ENCODE measurements around the gene LTA4H. TPM values are rescaled to one million over a fixed set of nuclear protein-coding genes. Genes with fewer than 3 reads are reported as not detected.
"Not testable (repeated sequence)": the region's sequence is repeated elsewhere in the genome, so short reads cannot be mapped to it uniquely, and the experiment has no call there.

Gene LTA4H
- total RNA-seq, 1 experiment from 2014 or later: 43.7 TPM

- no peak for DNase-seq (ENCODE audit: low read depth)
- in situ Hi-C loops (cut with HindIII; ENCODE audit: low pct_unique_long_range_greater_than_20kb, low sequenced_read_pairs): no loop called here
Observed at GRCh38 chr12:95978351-95978750, 57.0 kb downstream of the LTA4H start.

- in situ Hi-C loops (cut with HindIII; ENCODE audit: low pct_unique_long_range_greater_than_20kb, low sequenced_read_pairs): no loop called here
- DNase-seq (ENCODE audit: low read depth): no peak
Observed at GRCh38 chr12:95977764-95978305, 57.6 kb downstream of the LTA4H start.

GRCh38 chr12:95976416-95976832 lies 59.0 kb downstream of the LTA4H start:
- no peak for DNase-seq (ENCODE audit: low read depth)
- in situ Hi-C loops (cut with HindIII; ENCODE audit: low pct_unique_long_range_greater_than_20kb, low sequenced_read_pairs): no loop called here

GRCh38 chr12:95975491-95975890 lies 59.9 kb downstream of the LTA4H start:
- no peak for DNase-seq (ENCODE audit: low read depth)
- in situ Hi-C loops (cut with HindIII; ENCODE audit: low pct_unique_long_range_greater_than_20kb, low sequenced_read_pairs): no loop called here

GRCh38 chr12:95974358-95974757 lies 61.0 kb downstream of the LTA4H start:
- in situ Hi-C loops (cut with HindIII; ENCODE audit: low pct_unique_long_range_greater_than_20kb, low sequenced_read_pairs): no loop called here
- no peak for DNase-seq (ENCODE audit: low read depth)

- DNase-seq (ENCODE audit: low read depth): no peak
- in situ Hi-C loops (cut with HindIII; ENCODE audit: low pct_unique_long_range_greater_than_20kb, low sequenced_read_pairs): no loop called here
Observed at GRCh38 chr12:95972832-95973456, 62.4 kb downstream of the LTA4H start.

GRCh38 chr12:95970905-95971304 lies 64.5 kb downstream of the LTA4H start:
- no peak for DNase-seq (ENCODE audit: low read depth)
- in situ Hi-C loops (cut with HindIII; ENCODE audit: low pct_unique_long_range_greater_than_20kb, low sequenced_read_pairs): no loop called here

GRCh38 chr12:95969116-95969515 lies 66.3 kb downstream of the LTA4H start:
- DNase-seq (ENCODE audit: low read depth); in situ Hi-C loops (cut with HindIII; ENCODE audit: low pct_unique_long_range_greater_than_20kb, low sequenced_read_pairs): not testable (repeated sequence)

GRCh38 chr12:95967301-95967700 lies 68.1 kb downstream of the LTA4H start:
- in situ Hi-C loops (cut with HindIII; ENCODE audit: low pct_unique_long_range_greater_than_20kb, low sequenced_read_pairs): no loop called here
- DNase-seq (ENCODE audit: low read depth): no peak

GRCh38 chr12:95966287-95966870 lies 69.0 kb downstream of the LTA4H start:
- DNase-seq (ENCODE audit: low read depth): no peak
- in situ Hi-C loops (cut with HindIII; ENCODE audit: low pct_unique_long_range_greater_than_20kb, low sequenced_read_pairs): no loop called here

- in situ Hi-C loops (cut with HindIII; ENCODE audit: low pct_unique_long_range_greater_than_20kb, low sequenced_read_pairs): no loop called here
- DNase-seq (ENCODE audit: low read depth): peak; percentile 1
Observed at GRCh38 chr12:95963096-95963495, 72.3 kb downstream of the LTA4H start.

GRCh38 chr12:95962222-95962621 lies 73.2 kb downstream of the LTA4H start:
- in situ Hi-C loops (cut with HindIII; ENCODE audit: low pct_unique_long_range_greater_than_20kb, low sequenced_read_pairs): no loop called here
- no peak for DNase-seq (ENCODE audit: low read depth)

GRCh38 chr12:95960241-95960640 lies 75.1 kb downstream of the LTA4H start:
- DNase-seq (ENCODE audit: low read depth): no peak
- in situ Hi-C loops (cut with HindIII; ENCODE audit: low pct_unique_long_range_greater_than_20kb, low sequenced_read_pairs): no loop called here

GRCh38 chr12:95959107-95959506 lies 76.3 kb downstream of the LTA4H start:
- DNase-seq (ENCODE audit: low read depth): peak; percentile 3
- in situ Hi-C loops (cut with HindIII; ENCODE audit: low pct_unique_long_range_greater_than_20kb, low sequenced_read_pairs): no loop called here

- no peak for DNase-seq (ENCODE audit: low read depth)
- in situ Hi-C loops (cut with HindIII; ENCODE audit: low pct_unique_long_range_greater_than_20kb, low sequenced_read_pairs): no loop called here
Observed at GRCh38 chr12:95956557-95957145, 78.7 kb downstream of the LTA4H start.

- in situ Hi-C loops (cut with HindIII; ENCODE audit: low pct_unique_long_range_greater_than_20kb, low sequenced_read_pairs): no loop called here
- DNase-seq (ENCODE audit: low read depth): no peak
Observed at GRCh38 chr12:95955549-95956159, 79.7 kb downstream of the LTA4H start.

- no peak for DNase-seq (ENCODE audit: low read depth)
- in situ Hi-C loops (cut with HindIII; ENCODE audit: low pct_unique_long_range_greater_than_20kb, low sequenced_read_pairs): no loop called here
Observed at GRCh38 chr12:95953000-95953399, 82.4 kb downstream of the LTA4H start.

GRCh38 chr12:95951515-95951914 lies 83.9 kb downstream of the LTA4H start:
- in situ Hi-C loops (cut with HindIII; ENCODE audit: low pct_unique_long_range_greater_than_20kb, low sequenced_read_pairs): no loop called here
- DNase-seq (ENCODE audit: low read depth): no peak
